HG03565 (cell line): Measurements from ENCODE around the gene BIRC5.
"Not testable (repeated sequence)": the region's sequence is repeated elsewhere in the genome, so short reads cannot be mapped to it uniquely, and the experiment has no call there.

Experiments used
- ATAC-seq: cut with Tn5 transposase; IDR thresholded peaks from one replicate; pipeline ENCODE4 v1.9.1; 2021; ENCODE audit warnings: mild to moderate bottlenecking, moderate library complexity; ENCODE audit not compliant: unreplicated experiment

The BIRC5 gene

DNA sequence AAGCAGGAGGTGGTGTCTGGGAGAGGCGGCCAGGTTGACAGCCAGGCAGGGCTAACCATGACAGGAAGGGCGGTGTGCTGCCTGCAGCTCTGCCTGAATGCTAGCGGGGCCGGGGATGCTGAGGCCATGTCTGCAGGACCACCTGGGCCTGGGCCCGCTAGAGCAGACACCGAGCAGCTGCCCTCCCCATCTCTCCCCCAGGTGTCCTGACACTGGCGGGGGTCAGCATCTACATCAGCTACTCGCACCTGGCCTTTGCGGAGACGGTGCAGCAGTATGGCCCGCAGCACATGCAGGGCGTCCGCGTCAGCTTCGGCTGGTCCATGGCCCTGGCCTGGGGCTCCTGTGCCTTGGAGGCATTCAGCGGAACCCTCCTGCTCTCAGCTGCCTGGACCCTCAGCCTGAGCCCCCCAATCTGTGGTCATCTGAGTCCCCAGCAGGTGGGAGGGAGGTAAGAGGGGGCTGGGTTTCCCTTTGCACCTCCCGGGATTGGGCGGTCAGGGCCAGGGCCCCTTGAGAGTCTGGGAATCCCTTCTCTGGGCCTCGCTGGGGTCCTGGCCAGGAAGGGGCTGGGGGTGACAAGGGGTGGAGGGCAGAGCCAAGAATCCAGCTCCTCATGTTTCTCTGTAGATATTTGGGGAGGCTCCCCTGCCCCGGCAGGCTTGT is 24.9 kb downstream of the BIRC5 start:
- no peak for ATAC-seq

DNA sequence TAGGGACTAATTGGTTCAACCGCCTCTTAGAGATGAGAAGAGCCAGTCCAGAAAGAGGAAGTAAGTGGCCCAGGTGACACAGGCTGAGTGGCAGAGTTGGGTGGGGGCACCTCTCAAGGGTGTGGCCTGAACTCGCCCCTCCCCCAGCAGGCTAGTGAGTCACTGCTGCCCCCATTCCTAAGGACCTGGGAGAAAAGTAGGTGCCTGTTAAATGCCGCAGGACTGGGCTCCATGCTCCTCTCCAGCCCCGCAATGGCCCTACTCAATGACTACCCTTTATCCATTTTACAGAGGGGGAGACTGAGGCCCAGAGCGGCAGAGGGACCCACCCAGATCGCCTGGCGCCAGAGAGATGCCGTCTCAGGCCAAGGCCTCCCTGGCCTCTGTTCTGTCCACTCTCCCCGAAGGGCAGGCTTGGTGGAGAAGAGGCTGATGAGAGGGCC is 25.5 kb downstream of the BIRC5 start:
- no peak for ATAC-seq

DNA sequence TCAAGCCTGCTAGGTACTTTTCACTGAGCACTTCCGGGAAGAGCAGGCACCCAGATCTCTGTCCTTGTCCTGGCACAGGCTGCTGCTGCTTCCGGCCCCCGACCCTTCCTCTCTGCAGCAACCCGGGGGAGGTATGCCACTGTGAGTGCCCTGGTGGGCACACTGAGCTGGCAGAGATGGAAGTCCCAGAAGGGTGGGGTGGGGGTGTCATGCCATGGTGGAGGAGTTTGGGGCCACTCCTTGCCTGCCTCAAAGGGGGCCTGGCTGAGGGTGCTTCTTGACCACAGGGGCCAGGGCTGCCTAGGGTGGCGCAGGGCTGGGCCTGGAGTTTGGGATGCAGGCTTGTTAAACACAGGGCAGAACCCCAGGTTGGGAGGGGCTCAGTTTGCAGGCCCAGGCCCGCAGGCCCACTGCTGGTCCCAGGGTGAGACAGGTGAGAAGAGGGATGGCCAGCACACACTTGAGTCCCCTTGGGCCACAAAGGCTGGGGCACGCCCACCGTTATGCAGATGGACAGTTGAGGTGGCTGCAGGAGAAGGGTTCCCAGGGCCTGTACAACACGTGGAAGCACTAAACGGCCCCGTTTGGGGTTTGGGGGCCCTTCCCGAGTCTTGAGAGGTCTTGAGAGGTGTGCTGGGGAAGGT is 26.1 kb downstream of the BIRC5 start:
- ATAC-seq = no peak

DNA sequence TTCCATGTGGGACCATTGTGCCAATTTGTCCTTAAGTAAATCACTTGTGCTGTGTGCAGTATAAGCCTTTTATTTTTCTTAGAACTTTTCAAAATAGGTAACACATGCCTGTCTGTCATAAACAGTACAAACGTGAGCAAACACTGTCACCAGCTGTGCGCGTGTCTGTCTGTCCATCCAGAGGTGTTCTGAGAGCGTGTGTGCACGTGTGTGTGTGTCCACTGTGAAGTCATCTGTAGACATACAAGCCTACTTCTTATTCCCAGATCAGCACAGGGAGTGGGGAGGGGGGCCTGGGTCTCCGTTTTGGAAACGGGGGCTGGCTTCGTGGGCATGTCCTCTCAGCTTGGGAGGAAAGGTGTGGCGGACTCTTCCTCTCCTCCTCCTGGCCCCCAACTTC is 26.8 kb downstream of the BIRC5 start:
- ATAC-seq = no peak

DNA sequence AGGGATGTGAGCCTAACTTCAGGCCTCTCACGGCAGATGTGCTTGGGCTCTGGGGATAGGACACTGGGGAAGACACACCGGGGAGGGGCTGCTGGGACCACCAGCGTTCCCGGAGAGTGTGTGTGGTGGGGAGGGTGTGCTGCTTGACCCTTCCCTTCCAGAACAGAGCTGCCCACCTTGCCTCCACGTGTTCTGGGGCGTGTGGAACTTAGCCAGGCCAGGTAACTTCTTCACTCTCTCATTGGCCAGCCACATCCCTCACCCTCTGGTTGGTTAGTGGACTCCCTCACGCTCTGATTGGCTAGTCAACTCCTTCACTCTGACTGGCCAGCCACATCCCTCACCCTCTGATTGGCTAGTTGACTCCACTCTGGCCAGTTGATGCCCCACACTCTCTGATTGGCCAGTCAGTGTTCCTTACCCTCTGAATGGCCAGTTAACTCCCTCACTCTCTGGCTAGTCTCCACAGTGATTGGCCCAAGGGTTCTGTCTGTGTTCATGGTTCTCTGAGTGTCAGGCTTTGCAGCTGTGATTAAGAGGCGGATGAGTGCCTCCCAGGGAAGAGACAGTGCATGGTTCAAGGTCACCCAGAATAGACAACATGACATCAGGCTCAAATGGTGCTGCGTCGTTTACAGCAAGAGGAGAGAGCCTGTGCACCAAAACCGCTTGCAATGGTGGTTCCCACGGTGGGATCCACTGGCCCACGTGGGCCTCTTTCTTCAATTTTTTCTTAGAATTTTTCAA is 27.4 kb downstream of the BIRC5 start:
- no peak for ATAC-seq

DNA sequence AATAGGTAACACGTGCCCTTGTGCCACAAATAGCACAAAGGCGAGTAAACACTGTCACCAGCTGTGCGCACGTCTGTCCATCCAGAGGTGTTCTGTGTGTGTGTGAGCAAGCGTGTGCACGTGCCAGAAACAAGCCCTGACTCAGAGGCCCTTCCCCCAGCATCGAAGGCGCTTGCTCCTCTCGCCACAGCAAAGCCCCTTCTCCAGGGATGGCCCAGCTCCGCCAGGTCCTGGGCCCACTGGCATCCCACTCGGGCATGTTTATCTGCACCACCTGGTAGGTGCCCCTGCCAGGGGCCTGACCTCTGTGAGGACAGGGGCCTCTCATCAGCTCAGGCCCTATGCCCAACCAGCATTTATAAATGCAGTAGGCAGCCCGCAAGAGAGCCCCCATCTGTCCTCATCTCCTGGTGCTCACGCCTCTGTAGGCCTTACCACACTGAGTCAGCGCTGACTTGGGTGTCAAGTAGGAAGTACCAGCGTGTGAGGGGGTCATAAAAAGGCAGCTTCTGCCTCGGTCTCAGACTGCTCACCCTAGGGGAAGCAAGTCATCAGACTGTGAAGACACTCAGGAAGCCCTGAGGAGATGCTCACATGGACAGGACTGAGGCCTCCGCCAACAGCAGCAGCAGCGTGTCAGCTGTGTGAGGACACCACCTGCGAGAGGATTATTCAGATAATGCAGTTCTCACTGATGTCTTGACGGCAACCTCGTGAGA is 28.1 kb downstream of the BIRC5 start:
- no peak for ATAC-seq

DNA sequence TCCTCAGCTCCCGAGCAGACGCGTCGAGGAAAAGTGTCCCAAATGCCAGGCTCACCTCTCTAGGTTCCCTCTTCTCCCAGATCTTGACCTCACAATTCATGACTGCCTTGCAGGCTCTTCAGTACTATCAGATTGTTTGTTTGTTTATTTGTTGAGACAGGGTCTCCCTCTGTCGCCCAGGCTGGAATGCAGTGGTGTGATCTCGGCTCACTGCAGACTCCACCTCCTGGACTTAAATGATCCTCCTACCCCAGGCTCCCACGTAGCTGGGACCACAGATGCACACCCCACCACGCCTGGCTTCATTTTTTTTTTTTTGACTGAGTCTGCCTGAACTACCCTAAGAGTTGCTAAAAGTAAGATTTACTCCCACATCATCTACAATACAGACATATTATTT is 33.3 kb downstream of the BIRC5 start:
- ATAC-seq = no peak

DNA sequence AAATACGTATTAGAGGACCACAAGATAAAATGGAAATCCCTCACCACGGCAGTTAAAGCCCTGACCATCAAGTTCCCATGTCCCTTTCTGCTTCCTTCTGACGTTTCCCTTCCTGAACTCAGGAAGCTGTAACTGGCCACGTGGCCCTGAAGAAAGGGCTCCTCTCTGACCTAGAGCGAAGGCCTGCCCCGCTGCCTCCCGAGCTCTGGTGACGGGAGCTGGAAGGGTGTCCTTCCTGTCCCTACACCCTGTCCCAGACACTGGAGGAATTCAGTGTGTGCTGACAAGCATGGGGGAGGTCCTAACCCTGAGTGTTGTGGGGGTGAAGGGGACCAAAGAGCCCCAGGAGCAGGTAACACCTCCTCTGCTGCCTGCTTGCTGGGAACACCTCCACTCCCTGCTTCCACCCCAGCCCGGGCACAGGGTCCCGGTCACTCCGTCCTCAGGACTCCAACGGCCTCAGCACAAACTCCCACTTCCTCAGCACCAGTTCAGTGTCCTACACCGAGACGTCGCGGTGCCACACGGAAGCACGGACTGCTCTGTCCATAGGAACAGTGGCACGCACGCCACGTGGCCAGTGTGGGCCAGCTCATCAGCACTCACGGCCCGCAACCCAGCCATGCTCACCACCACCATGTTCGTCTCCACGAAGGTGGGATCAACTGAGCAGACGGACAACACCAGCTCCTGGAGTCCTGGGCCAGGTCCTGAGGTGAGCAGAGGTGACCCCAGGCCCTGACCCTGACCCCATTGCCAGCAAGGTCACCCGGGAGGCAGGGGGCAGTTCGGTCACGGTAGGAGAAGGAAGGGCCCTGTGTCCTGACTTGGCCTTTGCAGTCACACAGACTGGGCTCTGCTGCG is 34.2 kb downstream of the BIRC5 start:
- no peak for ATAC-seq

DNA sequence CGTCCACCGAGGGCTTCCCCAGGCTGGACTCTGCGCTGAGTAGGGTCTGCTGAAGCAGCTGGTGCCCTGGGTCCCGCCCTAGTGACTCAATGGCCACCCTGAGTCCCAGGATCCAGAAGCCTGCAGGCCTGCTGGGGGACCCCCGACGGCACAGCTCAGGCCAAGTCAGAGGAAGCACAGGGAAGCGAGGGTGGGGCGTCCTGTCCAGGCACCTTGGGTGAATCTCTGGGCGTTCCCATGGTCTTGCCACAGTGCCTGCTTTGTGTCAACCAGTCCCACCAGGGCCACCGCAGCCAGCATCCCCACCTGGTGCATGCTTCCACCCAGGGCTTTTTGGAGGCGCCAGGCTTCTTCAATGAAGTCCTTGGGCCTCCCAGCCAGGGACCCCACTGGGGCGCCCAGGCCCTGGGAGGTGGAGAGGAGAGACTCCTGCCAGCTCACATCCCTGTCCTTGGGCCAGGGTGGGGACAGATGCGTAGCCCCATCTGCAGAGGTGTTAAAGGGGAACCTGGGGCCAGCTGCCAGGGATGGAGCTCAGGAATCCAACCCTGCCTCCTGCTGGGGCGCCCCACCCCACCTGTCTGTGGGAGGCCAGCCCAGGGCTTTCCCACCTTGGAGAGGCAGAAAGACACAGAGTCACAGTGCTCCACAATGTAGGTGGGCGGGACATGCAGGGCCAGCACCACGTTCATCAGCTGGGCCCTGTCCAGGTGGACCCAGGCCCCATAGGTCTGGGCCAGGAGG is 35.2 kb downstream of the BIRC5 start:
- no peak for ATAC-seq

DNA sequence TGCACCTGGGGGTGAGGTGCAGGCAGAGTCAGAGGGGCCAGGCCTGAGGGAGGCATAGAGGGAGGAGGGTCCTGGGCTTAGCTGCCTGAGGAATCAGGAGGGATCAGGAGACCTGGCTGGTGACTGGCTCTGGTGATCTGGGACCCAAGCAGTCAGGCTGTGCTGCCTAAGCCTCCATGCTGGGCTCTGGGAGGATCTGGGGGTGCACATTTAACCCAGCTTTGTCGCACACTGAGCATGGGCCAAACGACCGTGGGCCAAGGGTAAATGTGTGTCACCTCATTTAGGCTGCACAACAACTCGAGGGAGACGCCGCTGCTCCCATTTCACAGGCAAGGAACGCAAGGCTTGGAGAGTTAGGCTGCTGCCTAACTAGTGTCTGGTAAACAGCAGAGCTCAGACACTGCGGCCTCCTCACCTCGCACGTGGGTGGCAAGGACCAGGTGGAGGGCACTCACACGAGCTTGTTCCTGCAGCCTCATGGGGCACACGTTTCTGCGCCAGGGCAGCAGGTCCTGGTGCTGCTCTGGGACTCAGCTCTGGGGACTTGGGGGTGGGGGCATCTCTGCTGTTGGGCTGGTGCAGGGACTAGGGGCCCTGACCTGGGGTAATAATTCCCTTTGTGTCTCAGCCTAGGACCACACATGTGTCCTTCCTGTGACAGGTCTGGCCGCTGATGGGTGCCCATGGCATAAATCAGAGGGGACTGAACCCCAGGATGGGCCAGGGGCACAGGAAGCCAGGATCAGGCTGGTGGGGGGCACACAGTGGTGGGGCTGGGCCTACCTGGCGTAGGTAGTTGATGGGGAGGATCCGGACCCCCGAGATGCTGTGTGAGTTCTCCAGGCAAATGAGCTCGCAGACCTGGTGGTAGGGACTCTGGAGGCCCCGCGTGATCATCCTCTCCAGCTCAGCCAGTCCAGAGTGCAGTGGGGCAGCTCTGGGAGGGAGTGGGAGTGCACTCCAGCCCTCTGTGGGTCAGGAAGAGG is 36.1 kb downstream of the BIRC5 start:
- no peak for ATAC-seq

DNA sequence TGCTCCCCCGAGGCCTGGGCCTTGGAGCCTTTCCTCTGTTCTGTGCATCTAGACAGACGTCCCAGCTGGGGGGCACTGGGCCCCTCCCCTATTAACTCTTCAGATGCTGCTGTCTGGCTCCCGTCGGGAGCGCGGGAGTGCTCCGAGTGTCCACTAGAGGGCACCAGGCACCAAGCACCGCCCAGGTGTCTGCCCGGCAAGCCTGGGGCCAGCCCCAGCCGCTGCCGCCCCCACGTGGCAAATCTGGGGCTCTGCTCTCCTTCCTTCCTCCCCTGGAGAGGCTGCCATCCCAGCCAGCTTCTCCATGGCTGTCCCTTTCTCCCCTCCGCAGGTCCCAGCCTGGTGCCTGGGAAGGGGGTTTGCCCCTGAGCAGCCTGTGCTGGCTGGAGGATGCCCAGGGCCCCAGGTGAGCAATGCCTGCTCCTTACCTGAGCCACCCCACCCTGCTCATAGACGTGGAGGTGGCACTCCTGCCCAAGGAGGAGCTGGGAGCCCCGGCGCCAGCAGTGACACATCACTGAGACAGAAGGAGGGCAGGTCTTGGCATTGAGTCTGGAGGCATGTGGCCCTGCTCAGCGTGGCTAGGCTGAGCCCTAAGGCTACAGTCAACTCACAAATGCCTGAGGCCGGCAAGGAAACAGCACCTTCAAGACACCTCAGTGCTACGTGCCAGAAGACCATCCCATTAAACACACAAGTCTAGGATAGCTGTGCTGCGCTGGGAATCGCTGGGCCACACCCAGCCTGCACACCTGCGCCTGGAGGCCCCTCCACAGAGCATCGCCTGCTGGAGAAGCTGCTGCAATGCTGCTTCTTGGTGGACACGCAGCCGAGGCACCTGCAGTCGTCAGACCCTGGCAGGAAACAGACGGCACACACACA is 37.1 kb downstream of the BIRC5 start:
- ATAC-seq = peak; percentile 62

DNA sequence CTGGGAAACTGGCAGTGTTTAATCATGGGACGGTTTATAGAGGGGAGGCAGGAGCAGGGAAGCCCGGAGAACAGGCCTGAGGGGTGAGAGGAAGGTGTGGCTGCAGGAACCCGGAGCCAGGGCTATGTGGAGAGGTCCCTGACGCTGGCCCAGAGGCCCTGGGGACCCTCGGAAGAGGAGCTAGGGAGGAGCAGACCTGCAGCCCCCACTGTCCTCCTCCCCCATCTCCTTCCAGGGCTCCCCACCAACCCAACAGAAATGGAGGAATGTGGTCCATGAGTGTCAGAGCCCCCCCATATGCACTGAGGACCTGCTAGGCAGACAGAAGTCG is 37.7 kb downstream of the BIRC5 start:
- ATAC-seq = no peak

DNA sequence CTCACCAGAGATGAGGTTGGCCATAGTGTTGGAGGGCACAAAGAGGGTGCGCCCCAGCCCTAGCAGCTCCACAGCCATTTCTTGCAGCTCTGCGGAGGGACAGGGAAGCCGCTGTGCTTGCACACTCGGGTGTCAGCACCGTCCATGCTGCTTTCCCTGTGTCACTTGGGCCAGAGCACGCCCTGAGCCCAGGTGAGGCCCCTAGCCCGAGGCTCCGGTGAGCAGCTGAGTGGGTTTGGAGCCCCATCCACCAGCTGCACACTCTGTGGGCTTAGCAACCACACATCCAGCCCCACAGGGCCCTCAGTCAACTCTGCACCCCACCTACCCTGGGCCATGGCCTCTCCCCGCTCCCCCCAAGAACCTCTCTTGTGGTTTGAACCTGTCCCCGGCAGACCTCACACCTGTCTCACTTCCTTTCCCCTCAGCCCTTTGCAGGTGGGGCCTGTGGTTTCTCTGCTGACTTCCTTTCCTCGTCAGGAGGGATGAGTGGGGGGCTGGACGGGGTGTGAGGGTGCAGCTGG is 38.1 kb downstream of the BIRC5 start:
- no peak for ATAC-seq

DNA sequence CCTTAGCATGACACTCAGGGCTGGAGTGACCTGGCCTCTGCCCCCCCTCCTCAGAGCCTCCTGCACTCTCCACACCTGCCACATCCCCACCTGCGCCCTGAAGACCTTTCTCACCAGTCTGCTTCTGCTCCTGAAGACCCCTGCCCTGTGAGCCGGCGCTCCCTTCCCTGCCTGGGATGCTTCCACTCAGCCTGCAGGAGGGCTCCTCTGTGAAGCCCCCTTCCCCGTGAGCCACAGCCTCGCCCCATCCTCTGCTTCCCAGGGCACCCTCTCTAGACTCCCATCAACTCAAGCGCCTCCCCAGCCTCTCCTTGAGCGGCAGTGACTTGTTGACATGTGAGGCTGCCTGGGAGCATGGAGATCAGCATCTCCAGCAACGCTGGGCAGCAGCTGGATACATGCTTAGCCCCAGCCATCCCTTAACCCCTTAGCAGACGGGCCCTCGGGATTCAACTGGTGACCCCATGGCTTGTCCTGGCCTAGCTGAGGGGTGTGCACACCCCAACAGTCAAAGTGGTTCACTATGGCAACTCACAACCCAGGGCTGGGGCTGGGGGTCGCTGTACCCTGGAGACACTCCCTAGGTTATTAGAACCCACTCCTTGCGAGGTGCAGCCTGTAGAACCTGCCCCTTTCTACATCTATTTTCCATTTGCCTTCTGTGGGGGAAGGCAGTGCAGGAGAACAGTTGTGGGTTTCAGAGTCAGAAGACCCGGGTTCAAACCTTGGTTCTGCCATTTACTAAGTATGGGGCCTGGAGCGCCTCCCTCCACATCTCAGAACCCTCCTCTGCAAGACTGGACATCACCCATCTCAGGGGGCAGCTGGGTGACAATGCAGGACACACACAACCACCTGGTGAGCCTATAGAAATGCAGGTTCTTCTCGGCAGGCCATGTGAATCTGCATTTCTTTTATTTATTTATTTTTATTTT is 38.9 kb downstream of the BIRC5 start:
- ATAC-seq = no peak

DNA sequence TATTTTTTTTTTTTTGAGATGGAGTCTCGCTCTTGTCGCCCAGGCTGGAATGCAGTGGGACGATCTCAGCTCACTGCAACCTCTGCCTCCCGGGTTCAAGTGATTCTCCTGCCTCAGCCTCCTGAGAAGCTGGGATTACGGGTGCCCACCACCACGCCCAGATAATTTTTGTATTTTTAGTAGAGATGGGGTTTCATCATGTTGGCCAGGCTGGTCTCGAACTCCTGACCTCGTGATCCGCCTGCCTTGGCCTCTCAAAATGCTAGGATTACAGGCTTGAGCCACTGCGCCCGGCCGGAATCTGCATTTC is 39.5 kb downstream of the BIRC5 start:
- ATAC-seq = not testable (repeated sequence)

DNA sequence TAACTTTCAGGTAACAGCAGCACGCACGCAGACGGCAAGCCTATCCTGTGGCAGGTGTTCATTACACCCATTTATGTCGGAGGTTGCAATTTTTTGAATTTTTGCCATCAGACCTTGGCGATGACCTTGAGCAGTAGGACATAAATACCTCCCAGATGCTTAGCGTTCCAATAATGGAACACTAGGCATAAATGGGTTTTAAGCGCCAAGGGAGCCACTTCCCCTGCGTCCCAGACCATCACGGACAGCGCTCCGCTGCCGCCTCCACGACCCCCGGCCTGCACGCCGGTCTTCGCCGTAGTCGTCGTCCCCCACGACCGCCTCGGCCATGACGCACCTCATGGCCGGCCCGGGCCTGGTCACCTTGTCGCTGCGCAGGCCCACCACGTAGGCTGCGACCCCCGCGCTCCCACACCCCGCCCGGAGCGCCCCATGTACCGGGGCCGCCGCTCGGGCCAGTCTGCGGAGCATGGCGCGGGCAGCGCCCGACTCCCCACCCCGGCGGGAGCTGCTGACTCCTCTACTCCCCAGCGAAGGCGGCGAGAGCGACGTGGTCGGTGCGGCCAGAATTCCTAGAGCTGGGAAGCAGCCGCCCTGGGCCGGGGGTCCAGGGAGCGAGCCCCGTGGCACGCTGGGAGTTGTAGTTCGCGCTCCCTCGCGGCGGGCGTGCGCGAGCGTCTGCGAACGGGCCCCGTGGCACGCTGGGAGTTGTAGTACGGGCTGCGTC is 40.1 kb downstream of the BIRC5 start:
- peak; percentile 26 for ATAC-seq
